Muscle layer of duodenum (tissue), 2 donors: ENCODE measurements around the gene PKHD1.

ENCODE experiments used
- H3K27ac ChIP-seq: one replicate; pipeline ENCODE4 v1.7.0; 2013; ENCODE audit warnings: mild to moderate bottlenecking, low read length
- H3K27me3 ChIP-seq: one replicate; pipeline ENCODE4 v1.7.0; 2013; ENCODE audit warnings: low read depth, mild to moderate bottlenecking, control low read depth, low read length
- H3K36me3 ChIP-seq, 2 donors: one replicate each; pipeline ENCODE4 v1.7.0; 2013; ENCODE audit warnings: low read length in 2 of 2, control low read depth in 1 of 2, mild to moderate bottlenecking in 1 of 2; ENCODE audit not compliant: insufficient read depth in 2 of 2, control insufficient read depth in 1 of 2
- H3K4me1 ChIP-seq, 2 donors: one replicate each; pipeline ENCODE4 v1.7.0; 2013; ENCODE audit warnings: low read length in 2 of 2, mild to moderate bottlenecking in 2 of 2, control low read depth in 1 of 2, moderate library complexity in 1 of 2; ENCODE audit not compliant: insufficient read depth in 2 of 2, control insufficient read depth in 1 of 2
- H3K4me3 ChIP-seq, 2 donors: one replicate each; pipeline ENCODE4 v1.7.0; 2013; ENCODE audit warnings: low read length in 2 of 2, low read depth in 1 of 2, mild to moderate bottlenecking in 1 of 2
- H3K9me3 ChIP-seq, 2 donors: one replicate each; pipeline ENCODE4 v1.7.0; 2013; ENCODE audit warnings: low read length in 2 of 2, control low read depth in 1 of 2, mild to moderate bottlenecking in 1 of 2; ENCODE audit not compliant: control insufficient read depth in 1 of 2
- donor health status: healthy.

The PKHD1 gene

GRCh38 chr6:51817832-51818231 lies 269.6 kb downstream of the PKHD1 start:
- Histone ChIP-seq H3K27ac (no peak overlapping the region), H3K9me3 (no peaks in the 10 kb centered on the region), H3K36me3 (no peaks in the 10 kb centered on the region), H3K27me3 (no peaks in the 10 kb centered on the region), H3K4me1 (no peaks in the 10 kb centered on the region), H3K4me3 (no peak overlapping the region)

GRCh38 chr6:51814418-51814817 lies 273.0 kb downstream of the PKHD1 start:
- Histone ChIP-seq H3K27ac (no peak overlapping the region), H3K27me3 (no peaks in the 10 kb centered on the region), H3K4me3 (no peak overlapping the region), H3K36me3 (no peaks in the 10 kb centered on the region), H3K9me3 (no peaks in the 10 kb centered on the region), H3K4me1 (no peaks in the 10 kb centered on the region)

GRCh38 chr6:51813904-51814303 lies 273.5 kb downstream of the PKHD1 start:
- H3K36me3 ChIP-seq: no peaks in the 10 kb centered on the region
- no peaks in the 10 kb centered on the region for H3K9me3 ChIP-seq
- no peaks in the 10 kb centered on the region for H3K27me3 ChIP-seq
- no peak overlapping the region for H3K27ac ChIP-seq
- no peaks in the 10 kb centered on the region for H3K4me1 ChIP-seq
- H3K4me3 ChIP-seq: no peak overlapping the region

- Histone ChIP-seq H3K4me1 (no peaks in the 10 kb centered on the region), H3K27ac (no peak overlapping the region), H3K9me3 (no peaks in the 10 kb centered on the region), H3K4me3 (no peak overlapping the region), H3K36me3 (no peaks in the 10 kb centered on the region), H3K27me3 (no peaks in the 10 kb centered on the region)
Observed at GRCh38 chr6:51812231-51812630, 275.2 kb downstream of the PKHD1 start.

- Histone ChIP-seq H3K27me3 (no peaks in the 10 kb centered on the region), H3K9me3 (no peaks in the 10 kb centered on the region), H3K4me3 (no peak overlapping the region), H3K27ac (no peak overlapping the region), H3K36me3 (no peaks in the 10 kb centered on the region), H3K4me1 (no peaks in the 10 kb centered on the region)
Observed at GRCh38 chr6:51805517-51805916, 281.9 kb downstream of the PKHD1 start.

- H3K9me3 ChIP-seq: no peaks in the 10 kb centered on the region
- no peaks in the 10 kb centered on the region for H3K27me3 ChIP-seq
- H3K4me3 ChIP-seq: no peak overlapping the region
- no peaks in the 10 kb centered on the region for H3K4me1 ChIP-seq
- H3K27ac ChIP-seq: no peak overlapping the region
- no peaks in the 10 kb centered on the region for H3K36me3 ChIP-seq
Observed at GRCh38 chr6:51800603-51801002, 286.8 kb downstream of the PKHD1 start.

- Histone ChIP-seq H3K4me3 (no peak overlapping the region), H3K36me3 (no peaks in the 10 kb centered on the region), H3K27me3 (no peaks in the 10 kb centered on the region), H3K9me3 (no peaks in the 10 kb centered on the region), H3K27ac (no peak overlapping the region), H3K4me1 (no peaks in the 10 kb centered on the region)
Observed at GRCh38 chr6:51793393-51793792, 294.0 kb downstream of the PKHD1 start.

- no peaks in the 10 kb centered on the region for H3K27me3 ChIP-seq
- no peak overlapping the region for H3K27ac ChIP-seq
- H3K36me3 ChIP-seq: no peaks in the 10 kb centered on the region
- no peak overlapping the region for H3K4me3 ChIP-seq
- no peaks in the 10 kb centered on the region for H3K9me3 ChIP-seq
- H3K4me1 ChIP-seq: no peaks in the 10 kb centered on the region
Observed at GRCh38 chr6:51792273-51793030, 295.0 kb downstream of the PKHD1 start.

- Histone ChIP-seq H3K27me3 (no peaks in the 10 kb centered on the region), H3K36me3 (no peaks in the 10 kb centered on the region), H3K27ac (no peak overlapping the region), H3K4me1 (no peaks in the 10 kb centered on the region), H3K4me3 (no peak overlapping the region), H3K9me3 (no peaks in the 10 kb centered on the region)
Observed at GRCh38 chr6:51790946-51791345, 296.5 kb downstream of the PKHD1 start.

- H3K4me1 ChIP-seq: no peaks in the 10 kb centered on the region
- H3K4me3 ChIP-seq: no peak overlapping the region
- no peak overlapping the region for H3K27ac ChIP-seq
- H3K9me3 ChIP-seq: no peaks in the 10 kb centered on the region
- H3K27me3 ChIP-seq: no peaks in the 10 kb centered on the region
- H3K36me3 ChIP-seq: no peaks in the 10 kb centered on the region
Observed at GRCh38 chr6:51788121-51788520, 299.3 kb downstream of the PKHD1 start.

GRCh38 chr6:51778666-51779065 lies 308.7 kb downstream of the PKHD1 start:
- H3K4me1 ChIP-seq: no peaks in the 10 kb centered on the region
- no peak overlapping the region for H3K4me3 ChIP-seq
- no peaks in the 10 kb centered on the region for H3K27me3 ChIP-seq
- H3K9me3 ChIP-seq: no peaks in the 10 kb centered on the region
- no peaks in the 10 kb centered on the region for H3K36me3 ChIP-seq
- no peak overlapping the region for H3K27ac ChIP-seq

GRCh38 chr6:51777618-51778017 lies 309.8 kb downstream of the PKHD1 start:
- no peaks in the 10 kb centered on the region for H3K27me3 ChIP-seq
- no peak overlapping the region for H3K27ac ChIP-seq
- no peaks in the 10 kb centered on the region for H3K36me3 ChIP-seq
- H3K4me1 ChIP-seq: no peaks in the 10 kb centered on the region
- H3K9me3 ChIP-seq: no peaks in the 10 kb centered on the region
- no peak overlapping the region for H3K4me3 ChIP-seq
